NB4 (cell line): Measurements from ENCODE around the gene FRK.

ENCODE experiments used
- CTCF ChIP-seq: IDR thresholded peaks from one replicate; pipeline ENCODE4 v1.5.1; 2012; ENCODE audit warnings: low read depth, low read length
- MAX ChIP-seq: IDR thresholded peaks from 2 replicates; pipeline ENCODE4 v1.6.1; 2011; ENCODE audit warnings: low read depth, low read length
- POLR2A ChIP-seq: IDR thresholded peaks from 2 replicates; pipeline ENCODE4 v1.6.1; 2011; ENCODE audit warnings: mild to moderate bottlenecking; ENCODE audit not compliant: insufficient read length; ENCODE audit errors: extremely low read depth

GRCh38 chr6:116066789-116067188, 6.1 kb upstream of the FRK start:
- no peak for TF ChIP-seq CTCF
- TF ChIP-seq POLR2A = no peak
- no peak for TF ChIP-seq MAX
